Fibroblast of villous mesenchyme (primary cell): ENCODE results near the gene MEGF8. TPM values are rescaled to one million over a fixed set of nuclear protein-coding genes. Genes with fewer than 3 reads are reported as not detected.

Source experiments
- DNase-seq: peaks from one replicate; pipeline ENCODE4 v3.0.0-alpha.2; 2010; ENCODE audit warnings: low read depth
- H3K4me3 ChIP-seq: 2 replicates; pipeline ENCODE4 v1.5.1; 2011; ENCODE audit warnings: low read depth, mild to moderate bottlenecking, low read length
- CTCF ChIP-seq: IDR thresholded peaks from 2 replicates; pipeline ENCODE4 v1.5.1; 2012; ENCODE audit warnings: low read depth, mild to moderate bottlenecking, low read length; ENCODE audit not compliant: insufficient read depth
- total RNA-seq: library from RNA; depleted of rRNA; stranded (reverse); fragments of >200 nt; gene quantifications from 2 replicates; pipeline ENCODE4 v1.2.3, GENCODE V29; 2012

Gene MEGF8
- total RNA-seq, 1 donor = 21.2 TPM

DNA sequence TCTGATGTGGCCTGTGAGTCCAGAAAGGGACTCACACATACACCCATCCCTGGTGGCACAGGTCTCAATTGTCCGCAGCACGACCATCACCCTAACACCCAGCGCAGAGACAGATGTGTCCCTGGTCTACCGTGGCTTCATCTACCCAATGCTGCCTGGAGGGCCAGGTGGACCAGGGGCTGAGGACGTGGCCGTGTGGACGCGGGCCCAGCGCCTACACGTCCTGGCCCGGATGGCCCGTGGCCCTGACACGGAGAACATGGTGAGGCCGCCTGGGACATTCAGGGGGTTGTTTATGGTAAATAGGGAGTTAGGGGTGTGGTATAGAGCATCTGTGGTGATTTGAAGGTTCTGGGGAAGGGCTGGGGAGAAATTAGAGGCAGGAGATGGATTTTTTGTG lies 22.8 kb downstream of the MEGF8 start:
- no peak for TF ChIP-seq CTCF
- no peak overlapping the region for H3K4me3 ChIP-seq
- DNase-seq = no peak

DNA sequence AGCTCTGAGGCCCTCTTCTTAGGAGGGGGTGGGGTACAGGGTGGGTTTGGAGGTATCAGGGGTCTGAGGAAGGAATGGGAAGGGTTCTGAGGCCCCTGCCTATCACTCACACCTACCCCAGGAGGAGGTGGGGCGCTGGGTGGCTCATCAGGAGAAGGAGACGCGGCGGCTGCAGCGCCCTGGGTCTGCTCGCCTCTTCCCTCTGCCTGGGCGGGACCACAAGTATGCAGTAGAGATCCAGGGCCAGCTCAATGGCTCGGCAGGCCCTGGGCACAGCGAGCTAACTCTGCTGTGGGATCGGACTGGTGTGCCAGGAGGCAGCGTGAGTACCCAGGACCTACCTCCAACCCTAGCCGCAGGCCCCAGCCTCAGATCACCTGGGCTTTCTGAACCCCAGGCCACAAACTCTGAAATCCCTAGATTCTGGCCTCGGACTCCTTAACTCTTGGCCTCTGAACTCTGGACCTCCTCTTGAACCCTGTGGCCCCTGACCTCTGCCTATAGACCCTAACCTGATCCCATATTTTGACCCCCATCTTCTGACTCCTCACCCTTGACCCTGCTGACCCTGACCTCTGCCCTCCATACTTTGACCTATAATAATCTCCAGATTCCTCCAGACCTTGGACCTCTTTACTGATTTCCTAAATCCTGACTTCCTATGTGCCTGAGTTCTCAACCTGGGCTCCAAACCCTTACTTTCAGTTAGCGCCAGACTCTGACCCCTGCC lies 24.1 kb downstream of the MEGF8 start:
- H3K4me3 ChIP-seq = no peak overlapping the region
- DNase-seq = no peak
- TF ChIP-seq CTCF = no peak

DNA sequence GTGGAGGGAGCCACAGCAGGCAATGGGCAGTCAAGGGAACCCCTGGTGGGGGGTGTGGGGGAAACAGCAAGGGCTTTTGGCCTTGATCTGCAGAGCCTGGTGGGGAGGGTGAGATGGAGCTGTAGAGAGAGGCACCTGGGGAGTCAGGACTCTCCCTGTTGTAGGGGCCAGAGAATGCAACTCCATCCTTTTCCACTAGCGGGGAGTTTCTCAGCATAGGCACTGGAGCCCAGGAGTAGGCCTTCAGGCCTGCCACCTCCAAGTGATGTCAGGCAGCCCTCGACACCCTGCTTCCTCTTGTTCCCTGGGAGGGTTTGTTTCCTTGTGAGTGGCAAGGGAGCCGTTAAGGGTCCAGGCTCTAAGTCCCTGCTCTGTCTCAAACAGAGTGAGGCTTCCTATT lies 25.0 kb downstream of the MEGF8 start:
- TF ChIP-seq CTCF = no peak
- DNase-seq = no peak
- no peak overlapping the region for H3K4me3 ChIP-seq

GRCh38 chr19:42351079-42351735 lies 25.8 kb downstream of the MEGF8 start:
- no peak overlapping the region for H3K4me3 ChIP-seq
- DNase-seq = no peak
- TF ChIP-seq CTCF = no peak

DNA sequence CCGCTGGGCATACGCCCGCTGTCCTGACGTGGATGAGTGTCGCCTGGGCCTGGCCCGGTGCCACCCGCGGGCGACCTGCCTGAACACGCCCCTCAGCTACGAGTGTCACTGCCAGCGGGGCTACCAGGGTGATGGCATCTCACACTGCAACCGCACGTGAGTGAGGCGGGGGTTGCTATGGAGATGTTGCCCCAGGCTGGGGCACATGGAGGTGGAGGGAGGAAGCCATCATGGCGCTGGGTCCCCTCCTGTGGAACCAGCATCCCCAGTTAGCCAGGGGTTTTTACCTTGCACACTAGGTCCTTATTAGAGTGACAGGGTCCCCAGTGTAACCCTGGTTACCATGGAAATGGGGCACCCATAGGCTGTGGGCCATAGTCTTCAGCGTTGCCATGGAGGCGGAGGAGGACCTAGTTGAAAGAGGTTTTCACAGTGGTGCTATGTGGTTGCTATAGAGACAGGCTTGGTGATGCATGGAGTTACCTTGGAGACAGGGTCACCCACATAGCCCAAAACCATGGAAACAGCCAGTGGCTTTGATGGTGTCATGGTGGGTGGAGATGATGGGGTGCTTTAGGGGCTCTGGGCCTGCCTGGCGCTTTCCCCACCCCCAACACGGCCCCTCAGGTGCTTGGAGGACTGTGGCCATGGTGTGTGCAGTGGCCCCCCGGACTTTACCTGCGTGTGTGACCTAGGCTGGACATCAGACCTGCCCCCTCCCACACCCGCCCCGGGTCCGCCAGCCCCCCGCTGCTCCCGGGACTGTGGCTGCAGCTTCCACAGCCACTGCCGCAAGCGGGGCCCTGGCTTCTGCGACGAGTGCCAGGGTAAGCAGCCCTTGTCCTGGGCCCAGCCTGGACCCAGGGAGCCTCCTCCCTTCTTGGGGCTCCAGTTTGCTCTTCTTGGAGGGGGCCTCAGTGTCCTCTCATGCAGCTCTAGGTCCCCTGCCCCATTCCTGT lies 27.1 kb downstream of the MEGF8 start:
- DNase-seq = no peak
- no peak for TF ChIP-seq CTCF
- no peak overlapping the region for H3K4me3 ChIP-seq

DNA sequence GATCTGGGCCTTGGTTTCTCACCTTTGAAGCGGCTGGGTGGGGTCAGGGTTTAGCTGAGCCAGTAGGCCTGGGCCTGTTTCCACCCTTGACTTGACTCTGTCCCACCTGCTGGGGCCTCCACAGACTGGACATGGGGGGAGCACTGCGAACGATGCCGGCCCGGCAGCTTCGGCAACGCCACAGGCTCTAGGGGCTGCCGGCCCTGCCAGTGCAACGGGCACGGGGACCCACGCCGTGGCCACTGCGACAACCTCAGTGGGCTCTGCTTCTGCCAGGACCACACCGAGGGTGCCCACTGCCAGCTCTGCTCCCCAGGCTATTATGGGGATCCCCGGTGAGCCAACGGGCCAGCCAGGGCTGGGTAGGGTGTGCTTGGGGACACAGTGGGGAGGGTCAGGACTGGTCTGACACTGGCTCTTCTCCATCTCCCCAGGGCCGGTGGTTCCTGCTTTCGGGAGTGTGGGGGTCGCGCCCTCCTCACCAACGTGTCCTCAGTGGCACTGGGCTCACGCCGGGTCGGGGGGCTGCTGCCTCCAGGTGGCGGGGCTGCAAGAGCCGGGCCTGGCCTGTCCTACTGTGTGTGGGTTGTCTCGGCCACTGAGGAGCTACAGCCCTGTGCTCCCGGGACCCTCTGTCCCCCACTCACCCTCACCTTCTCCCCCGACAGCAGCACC lies 28.0 kb downstream of the MEGF8 start:
- H3K4me3 ChIP-seq = no peak overlapping the region
- DNase-seq = no peak
- TF ChIP-seq CTCF = no peak
